Naive thymus-derived CD8-positive, alpha-beta T cell (primary cell): ENCODE results near the gene ATP11A. TPM values are rescaled to one million over a fixed set of nuclear protein-coding genes. Genes with fewer than 3 reads are reported as not detected.

Source experiments
- ATAC-seq, 2 donors: fragments of 150-1000 bp; cut with Tn5 transposase in 1 of 2; sonication (Bioruptor Pico), chemical (Tn5 transposase) in 1 of 2; 1 replicate in 1 of 2; 2 replicates in 1 of 2; pipeline ENCODE4 v1.10.0; 2021; ENCODE audit warnings: mild to moderate bottlenecking in 2 of 2, moderate library complexity in 2 of 2
- POLR2A ChIA-PET: fragments of 350-600 bp; sonication (Branson Sonifier 250); formaldehyde crosslinking; loops from one replicate; lab custom pipeline; 2021; ENCODE audit warnings: antibody characterized with exemption; lab: Charles Lee
- DNase-seq, 10 donors: peaks; one replicate each; pipeline versions ENCODE4 v3.0.0 to v3.0.0-alpha.2; 2020 to 2022
- H3K27ac Mint-ChIP-seq, 10 donors: one replicate each; pipeline ENCODE4 v1.8.0; 2020 to 2022; ENCODE audit warnings: mild to moderate bottlenecking in 10 of 10, mixed read lengths in 10 of 10, moderate library complexity in 4 of 10, inconsistent platforms in 1 of 10
- H3K27me3 Mint-ChIP-seq, 5 donors: one replicate each; pipeline ENCODE4 v1.8.0; 2021 to 2022; ENCODE audit warnings: mixed read lengths in 5 of 5
- H3K36me3 Mint-ChIP-seq, 3 donors: one replicate each; pipeline ENCODE4 v1.8.0; 2020 to 2022; ENCODE audit warnings: mixed read lengths in 3 of 3, mild to moderate bottlenecking in 2 of 3, inconsistent platforms in 1 of 3
- H3K4me1 Mint-ChIP-seq, 4 donors: one replicate each; pipeline ENCODE4 v1.8.0; 2021 to 2022; ENCODE audit warnings: mixed read lengths in 4 of 4
- H3K4me3 Mint-ChIP-seq, 10 donors: one replicate each; pipeline ENCODE4 v1.8.0; 2020 to 2022; ENCODE audit warnings: mild to moderate bottlenecking in 10 of 10, mixed read lengths in 10 of 10, moderate library complexity in 6 of 10, inconsistent platforms in 1 of 10
- H3K9me3 Mint-ChIP-seq, 9 donors: one replicate each; pipeline ENCODE4 v1.8.0; 2020 to 2022; ENCODE audit warnings: mixed read lengths in 9 of 9, mild to moderate bottlenecking in 3 of 9, inconsistent platforms in 1 of 9, moderate library complexity in 1 of 9
- polyA plus RNA-seq, 3 donors: library from polyadenylated mRNA; unstranded; fragments of 300-500 nt; fragmentation: Illumina TruSeq; gene quantifications; one replicate each; pipeline ENCODE4 v1.2.3, GENCODE V29; 2021
- total RNA-seq, 8 experiments: library from RNA in 2 of 8; stranded (reverse) in 2 of 8; gene quantifications; one replicate each; pipeline ENCODE4 v1.2.3 and lab custom pipeline; 2021 to 2026

The ATP11A gene
- total and polyA plus RNA-seq, 5 experiments from 2014 or later: 0.76 to 23.9 (median 3.1) TPM

DNA sequence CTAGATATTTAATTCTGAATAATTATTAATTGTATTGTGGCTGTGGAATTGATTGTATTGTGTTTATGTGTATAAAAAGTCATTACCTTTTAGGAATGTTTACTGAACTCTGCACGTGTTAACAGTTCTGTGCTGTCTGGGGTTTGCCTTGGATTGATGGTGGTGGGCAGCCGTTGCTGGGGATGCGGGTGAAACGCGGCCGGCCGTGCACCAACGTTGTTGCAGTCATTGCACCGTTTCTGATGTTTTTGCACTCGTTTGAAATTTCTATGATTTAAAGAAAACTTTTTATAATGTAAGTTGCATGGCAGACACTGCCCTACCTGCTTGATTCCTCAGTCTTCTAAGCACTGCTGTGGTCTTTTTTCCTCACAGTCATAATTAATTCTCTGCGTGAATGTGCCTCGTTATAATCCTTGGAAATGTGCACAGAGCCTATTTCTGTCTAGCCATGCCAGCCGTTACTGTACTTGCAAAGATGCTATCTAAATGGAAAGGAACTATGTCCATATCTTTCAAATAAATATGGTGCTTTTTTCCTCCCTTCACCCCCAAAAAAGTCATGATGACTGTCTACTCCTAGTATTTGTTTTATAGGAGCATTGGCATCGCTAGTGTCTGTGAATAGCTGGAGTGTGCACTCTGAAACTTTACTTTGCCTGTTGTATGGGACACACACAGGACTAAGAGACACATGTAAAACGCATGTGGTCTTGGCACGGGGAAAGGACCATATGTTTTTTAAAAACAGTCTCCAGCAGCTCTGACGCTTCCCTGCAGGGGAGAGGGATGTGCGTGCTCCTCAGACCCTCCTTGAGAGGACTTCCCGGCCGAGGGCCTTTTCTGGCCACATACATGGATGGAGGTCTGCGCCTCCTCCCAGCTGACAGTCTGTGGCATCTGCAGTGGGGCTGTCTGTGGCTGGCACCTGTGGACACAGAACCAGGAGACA is 238.5 kb downstream of the ATP11A start:
- Mint-ChIP-seq H3K27me3 (peaks cover 26 to 78% (median 48%) of the 10 kb centered on the region in 5 donors), H3K9me3 (no peaks in the 10 kb centered on the region), H3K36me3 (no peaks in the 10 kb centered on the region), H3K27ac (no peak overlapping the region), H3K4me1 (peaks cover 2 to 12% (median 6%) of the 10 kb centered on the region in 4 donors), H3K4me3 (no peak overlapping the region)
- DNase-seq (no peak), ATAC-seq (no peak)
- POLR2A ChIA-PET: no interaction called here

DNA sequence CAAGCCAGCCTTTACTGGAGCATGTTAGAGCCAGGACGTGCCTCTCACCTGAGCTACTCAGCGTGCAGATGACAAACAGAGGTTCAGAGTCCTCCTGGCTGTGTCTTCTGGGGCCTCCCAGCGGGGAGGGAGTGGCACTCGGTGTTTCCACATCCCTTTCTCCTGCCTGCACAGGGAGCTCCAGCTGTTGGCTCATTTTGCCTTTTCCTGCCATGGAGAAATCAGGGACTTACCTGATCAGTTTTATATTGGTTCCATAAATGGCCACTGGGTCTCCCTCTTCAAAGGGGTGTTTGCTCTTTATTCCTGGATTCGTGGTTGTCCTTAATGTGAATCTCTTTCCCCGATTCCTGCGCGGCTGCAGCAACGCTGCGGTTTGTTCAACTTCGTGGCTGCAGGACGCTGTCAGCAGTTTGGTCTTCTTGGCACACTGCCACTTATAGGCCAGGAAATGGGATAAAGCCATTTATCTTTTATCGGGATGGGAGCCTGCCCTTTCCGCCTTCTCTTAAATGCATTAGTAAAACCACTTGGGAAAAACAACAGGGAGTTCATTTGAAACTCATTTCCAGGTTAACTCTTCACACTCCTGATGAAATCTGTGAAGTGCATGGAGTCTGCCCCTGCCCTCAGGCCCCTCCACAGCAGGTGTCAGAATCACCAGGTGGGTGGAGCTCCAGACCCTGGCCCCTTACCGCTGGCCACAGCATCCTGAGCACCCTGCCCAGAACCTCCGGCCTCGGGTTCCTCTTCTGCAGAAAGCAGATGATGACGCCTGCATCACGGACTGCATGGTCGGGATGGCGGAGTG is 239.3 kb downstream of the ATP11A start:
- Mint-ChIP-seq H3K27me3 (peaks cover 26 to 72% (median 42%) of the 10 kb centered on the region in 5 donors), H3K36me3 (no peaks in the 10 kb centered on the region), H3K27ac (peak overlapping the region in 1 of 10 donors; percentile 70), H3K4me3 (no peak overlapping the region), H3K4me1 (peaks cover 2 to 12% (median 6%) of the 10 kb centered on the region in 4 donors), H3K9me3 (no peaks in the 10 kb centered on the region)
- POLR2A ChIA-PET: no interaction called here
- ATAC-seq (no peak), DNase-seq (no peak)

DNA sequence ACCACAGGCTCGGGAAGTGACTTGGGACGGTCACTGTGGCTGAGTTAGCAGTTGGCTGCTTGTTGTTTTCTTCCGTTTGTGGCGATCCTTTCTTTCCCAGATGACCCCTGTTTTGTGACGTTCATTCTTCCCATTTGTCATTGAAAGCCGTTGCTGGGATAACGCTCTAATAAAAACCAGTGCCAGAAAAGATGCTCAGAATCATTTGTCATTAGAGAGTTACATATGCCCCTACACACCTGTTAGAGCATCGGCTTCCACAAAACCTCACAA is 239.9 kb downstream of the ATP11A start:
- Mint-ChIP-seq H3K27me3 (peaks cover 26 to 67% (median 42%) of the 10 kb centered on the region in 5 donors), H3K4me3 (no peak overlapping the region)
- POLR2A ChIA-PET: no interaction called here

DNA sequence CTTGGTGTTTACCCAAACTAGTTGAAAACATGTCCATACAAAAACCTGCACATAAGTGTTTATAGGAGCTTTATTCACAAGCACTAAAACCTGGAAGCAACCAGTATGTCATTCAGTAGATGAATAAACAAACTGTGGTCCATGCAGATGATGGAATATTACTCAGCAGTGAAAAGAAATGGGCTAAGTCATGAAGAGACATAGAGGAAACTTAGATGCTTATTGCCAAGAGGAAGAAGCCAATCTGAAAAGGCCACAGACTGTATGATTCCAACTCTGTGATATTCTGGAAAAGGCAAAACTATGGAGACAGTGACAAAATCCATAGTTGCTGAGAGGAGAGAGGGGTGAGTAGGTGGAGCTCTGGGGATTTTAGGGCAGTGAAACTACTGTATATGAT is 240.4 kb downstream of the ATP11A start:
- no peak for DNase-seq
- POLR2A ChIA-PET: no interaction called here
- Mint-ChIP-seq H3K4me1 (peaks cover 2 to 12% (median 6%) of the 10 kb centered on the region in 4 donors), H3K27me3 (peaks cover 26 to 65% (median 42%) of the 10 kb centered on the region in 5 donors), H3K36me3 (no peaks in the 10 kb centered on the region), H3K9me3 (no peaks in the 10 kb centered on the region), H3K27ac (no peak overlapping the region), H3K4me3 (no peak overlapping the region)
- ATAC-seq: no peak

More for the DNA sequence above, 239.9 kb downstream of the ATP11A start:
- no peaks in the 10 kb centered on the region for H3K36me3 Mint-ChIP-seq
- no peaks in the 10 kb centered on the region for H3K9me3 Mint-ChIP-seq
- H3K27ac Mint-ChIP-seq: peak overlapping the region in 1 of 10 donors; percentile 70
- peaks cover 2 to 12% (median 6%) of the 10 kb centered on the region in 4 donors for H3K4me1 Mint-ChIP-seq
- ATAC-seq (no peak), DNase-seq (no peak)

DNA sequence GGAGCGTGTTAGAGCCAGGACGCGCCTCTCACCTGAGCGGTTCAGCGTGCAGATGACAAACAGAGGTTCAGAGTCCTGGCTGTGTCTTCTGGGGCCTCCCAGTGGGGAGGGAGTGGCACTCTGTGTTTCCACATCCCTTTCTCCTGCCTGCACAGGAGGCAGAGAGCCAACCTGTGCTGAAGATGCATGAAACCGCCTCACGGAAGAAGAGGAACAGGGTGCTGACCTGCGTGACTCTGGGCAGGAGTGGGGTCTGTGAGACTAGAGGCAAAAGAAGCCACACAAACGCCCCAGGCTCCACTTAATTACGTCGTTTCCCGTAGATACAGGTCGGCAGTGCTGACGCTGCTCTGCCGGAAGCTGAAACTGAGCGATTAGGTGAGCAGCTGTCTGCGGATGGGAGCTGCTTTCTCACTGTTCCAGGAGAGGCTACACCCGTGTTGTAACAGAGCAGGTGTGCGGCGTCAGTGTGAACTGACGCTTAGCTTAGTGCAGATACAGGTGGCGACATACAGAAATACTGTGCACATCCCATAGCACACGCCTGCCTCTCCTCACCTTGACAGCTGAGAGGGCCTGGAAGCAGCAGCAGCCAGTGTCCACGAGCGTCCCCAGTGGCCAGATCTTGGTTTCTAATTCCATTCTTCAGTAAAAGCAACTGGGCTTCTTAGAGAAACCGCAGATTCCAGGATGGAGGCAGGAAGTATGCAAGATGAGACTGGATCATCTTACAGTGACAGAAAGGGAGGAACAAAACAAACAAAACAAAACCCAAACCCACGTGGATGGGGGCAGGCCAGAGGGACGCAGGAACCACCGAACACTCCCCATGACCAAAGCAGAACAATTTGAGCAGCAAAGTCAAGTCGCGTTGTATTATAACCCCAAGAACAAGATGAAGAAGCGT is 241.4 kb downstream of the ATP11A start:
- H3K36me3 Mint-ChIP-seq: no peaks in the 10 kb centered on the region
- H3K27me3 Mint-ChIP-seq: peaks cover 28 to 69% (median 41%) of the 10 kb centered on the region in 5 donors
- no peaks in the 10 kb centered on the region for H3K9me3 Mint-ChIP-seq
- DNase-seq (no peak), ATAC-seq (peak in 1 of 2 donors; percentile 33)
- H3K4me1 Mint-ChIP-seq: peaks cover 2 to 12% (median 6%) of the 10 kb centered on the region in 4 donors
- POLR2A ChIA-PET: no interaction called here
- H3K27ac Mint-ChIP-seq: peak overlapping the region in 1 of 10 donors; percentile 67
- H3K4me3 Mint-ChIP-seq: no peak overlapping the region

DNA sequence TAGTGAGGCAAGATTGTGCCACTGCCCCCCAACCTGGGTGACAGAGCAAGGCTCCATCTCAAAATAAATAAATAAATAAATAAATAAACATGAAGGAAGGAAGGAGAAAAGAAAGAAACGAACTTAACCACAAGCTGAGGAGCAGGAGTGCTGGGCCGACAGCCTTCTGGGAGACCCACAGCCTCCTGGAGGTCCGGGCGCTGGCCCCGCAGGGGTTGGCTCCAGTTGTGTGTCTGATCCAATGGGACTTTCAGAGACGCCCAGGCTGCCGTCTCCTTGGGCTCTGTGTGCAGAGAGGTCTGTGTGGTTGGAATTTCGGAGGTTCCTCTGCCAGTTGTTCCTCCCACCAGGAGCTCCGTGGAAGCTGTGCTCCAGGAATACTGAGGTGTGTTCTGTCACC is 243.1 kb downstream of the ATP11A start:
- DNase-seq: no peak
- Mint-ChIP-seq H3K4me1 (peaks cover 2 to 12% (median 6%) of the 10 kb centered on the region in 4 donors), H3K36me3 (no peaks in the 10 kb centered on the region), H3K27ac (no peak overlapping the region), H3K4me3 (no peak overlapping the region), H3K9me3 (no peaks in the 10 kb centered on the region), H3K27me3 (peaks cover 18 to 61% (median 40%) of the 10 kb centered on the region in 5 donors)
- no peak for ATAC-seq
- POLR2A ChIA-PET: no interaction called here

DNA sequence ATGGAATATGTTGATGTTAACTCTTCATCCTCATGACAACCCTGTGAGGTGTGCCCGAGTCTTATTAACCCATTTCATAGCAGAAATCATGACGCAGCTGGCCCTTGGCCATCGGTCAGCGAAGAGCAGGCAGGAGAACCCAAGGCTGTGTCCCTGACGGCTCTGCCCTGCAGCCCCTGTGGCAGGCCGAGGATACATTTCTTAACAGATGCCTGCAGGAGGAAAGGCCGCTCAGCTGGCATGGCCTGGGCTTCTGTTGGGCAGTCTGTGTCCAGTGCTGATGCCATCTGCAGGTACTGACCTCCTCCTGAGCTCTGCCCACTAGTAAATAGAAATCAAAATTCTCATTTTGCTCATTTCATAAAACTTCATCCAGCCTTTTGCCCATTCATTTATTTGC is 243.8 kb downstream of the ATP11A start:
- Mint-ChIP-seq H3K4me1 (peaks cover 2 to 12% (median 6%) of the 10 kb centered on the region in 4 donors), H3K27me3 (peaks cover 17 to 61% (median 37%) of the 10 kb centered on the region in 5 donors), H3K4me3 (no peak overlapping the region), H3K9me3 (no peaks in the 10 kb centered on the region), H3K36me3 (no peaks in the 10 kb centered on the region), H3K27ac (no peak overlapping the region)
- POLR2A ChIA-PET: no interaction called here
- no peak for ATAC-seq
- no peak for DNase-seq

DNA sequence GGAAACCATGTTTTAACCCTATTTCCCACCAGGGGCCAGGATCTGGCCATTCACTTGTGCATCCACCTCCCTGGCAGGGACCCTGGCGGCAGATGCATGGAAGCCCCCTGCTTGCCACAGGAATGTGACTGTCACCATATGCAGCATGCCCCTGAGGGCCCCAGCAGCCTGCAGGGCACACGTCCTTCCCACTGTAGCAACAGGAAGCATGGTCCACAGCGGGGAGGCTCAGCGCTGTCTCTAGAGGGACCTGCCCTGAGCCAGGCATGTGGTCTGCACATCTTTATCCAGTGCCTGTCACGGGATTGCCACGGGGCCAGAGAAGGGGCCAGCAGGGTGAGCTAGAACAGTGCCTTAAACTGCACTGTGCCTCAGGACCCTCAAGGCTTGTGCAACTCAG is 244.2 kb downstream of the ATP11A start:
- no peaks in the 10 kb centered on the region for H3K9me3 Mint-ChIP-seq
- peaks cover 15 to 61% (median 36%) of the 10 kb centered on the region in 5 donors for H3K27me3 Mint-ChIP-seq
- peaks cover 1 to 10% (median 5%) of the 10 kb centered on the region in 4 donors for H3K4me1 Mint-ChIP-seq
- H3K27ac Mint-ChIP-seq: no peak overlapping the region
- no peak overlapping the region for H3K4me3 Mint-ChIP-seq
- POLR2A ChIA-PET: no interaction called here
- no peak for DNase-seq
- no peaks in the 10 kb centered on the region for H3K36me3 Mint-ChIP-seq
- no peak for ATAC-seq

Other genes starting within 250 kb of the ATP11A start
- gene TUBGCP3, start 101.9 kb upstream of the ATP11A start, total RNA-seq: 10 to 100 TPM; 46.0 to 48.6 TPM
- 10 to 100 TPM in 2 of 3 donors, 1 to 10 TPM in 1; 8.5 to 14.6 (median 10.6) TPM for gene TUBGCP3, start 101.9 kb upstream of the ATP11A start, polyA plus RNA-seq